Heart left ventricle (tissue), 13 donors: Measurements from ENCODE around the gene TTC33.

ENCODE experiments used
- POLR2A ChIP-seq, 2 donors: fragments of 450-650 bp; IDR thresholded peaks; one replicate each; pipeline ENCODE4 v1.6.1; 2017; ENCODE audit warnings: antibody characterized with exemption in 2 of 2, mild to moderate bottlenecking in 2 of 2, moderate library complexity in 2 of 2
- TF ChIP-seq, protein P1 (sequence below), 12 donors: fragments of 200-600 bp; sonication (generic) in 4 of 12; IDR thresholded peaks; one replicate each; pipeline versions ENCODE4 v1.5.0 to v1.8.0; 2018 to 2022; ENCODE audit warnings: antibody characterized with exemption in 12 of 12, mild to moderate bottlenecking in 5 of 12
- donor health status: ischemic (EF 13 %, LVEDD 7.1; RV severe dilation, severe dysfunction).
- donor health status: DM: no; HTN: yes; CAD: no.
- donor health status: DM: no; HTN: no; CAD: no.
- donor health status: ischemic (EF 25% LVEDD 6.9; RV normal size, moderate dysfunction).
- donor health status: ischemic (EF 25% LVEDD 5.7; RV mildly dilated, moderate dysfunction).
- donor health status: ischemic (EF 35%, LVEDD 5.7; RV mildly dilated, moderate dysfunction).
- donor health status: nonischemic (EF 11% LVEDD 7.7; RV severe dilation, severe dysfunction).
- donor health status: DM: yes; HTN: yes; CAD: no.
- donor health status: PGD.
- donor health status: ischemic (EF 29% LVEDD 5.4; RV normal size, mild dysfunction).
- donor health status: nonischemic (EF 23%, LVEDD 6.1; RV moderate dilation, normal function).

GRCh38 chr5:40603378-40603777, 152.4 kb downstream of the TTC33 start:
- TF ChIP-seq, protein P1, sequence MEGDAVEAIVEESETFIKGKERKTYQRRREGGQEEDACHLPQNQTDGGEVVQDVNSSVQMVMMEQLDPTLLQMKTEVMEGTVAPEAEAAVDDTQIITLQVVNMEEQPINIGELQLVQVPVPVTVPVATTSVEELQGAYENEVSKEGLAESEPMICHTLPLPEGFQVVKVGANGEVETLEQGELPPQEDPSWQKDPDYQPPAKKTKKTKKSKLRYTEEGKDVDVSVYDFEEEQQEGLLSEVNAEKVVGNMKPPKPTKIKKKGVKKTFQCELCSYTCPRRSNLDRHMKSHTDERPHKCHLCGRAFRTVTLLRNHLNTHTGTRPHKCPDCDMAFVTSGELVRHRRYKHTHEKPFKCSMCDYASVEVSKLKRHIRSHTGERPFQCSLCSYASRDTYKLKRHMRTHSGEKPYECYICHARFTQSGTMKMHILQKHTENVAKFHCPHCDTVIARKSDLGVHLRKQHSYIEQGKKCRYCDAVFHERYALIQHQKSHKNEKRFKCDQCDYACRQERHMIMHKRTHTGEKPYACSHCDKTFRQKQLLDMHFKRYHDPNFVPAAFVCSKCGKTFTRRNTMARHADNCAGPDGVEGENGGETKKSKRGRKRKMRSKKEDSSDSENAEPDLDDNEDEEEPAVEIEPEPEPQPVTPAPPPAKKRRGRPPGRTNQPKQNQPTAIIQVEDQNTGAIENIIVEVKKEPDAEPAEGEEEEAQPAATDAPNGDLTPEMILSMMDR (IDR thresholded peaks at IDR 0.05) = no peak
- TF ChIP-seq POLR2A (IDR thresholded peaks at IDR 0.05) = no peak
